ENCODE data around the gene POLE2.
A peak's percentile ranks its signal among the peaks of the same experiment; 100 is the strongest.
"Not testable (repeated sequence)": the region's sequence is repeated elsewhere in the genome, so short reads cannot be mapped to it uniquely, and the experiment has no call there.

Gene POLE2

DNA sequence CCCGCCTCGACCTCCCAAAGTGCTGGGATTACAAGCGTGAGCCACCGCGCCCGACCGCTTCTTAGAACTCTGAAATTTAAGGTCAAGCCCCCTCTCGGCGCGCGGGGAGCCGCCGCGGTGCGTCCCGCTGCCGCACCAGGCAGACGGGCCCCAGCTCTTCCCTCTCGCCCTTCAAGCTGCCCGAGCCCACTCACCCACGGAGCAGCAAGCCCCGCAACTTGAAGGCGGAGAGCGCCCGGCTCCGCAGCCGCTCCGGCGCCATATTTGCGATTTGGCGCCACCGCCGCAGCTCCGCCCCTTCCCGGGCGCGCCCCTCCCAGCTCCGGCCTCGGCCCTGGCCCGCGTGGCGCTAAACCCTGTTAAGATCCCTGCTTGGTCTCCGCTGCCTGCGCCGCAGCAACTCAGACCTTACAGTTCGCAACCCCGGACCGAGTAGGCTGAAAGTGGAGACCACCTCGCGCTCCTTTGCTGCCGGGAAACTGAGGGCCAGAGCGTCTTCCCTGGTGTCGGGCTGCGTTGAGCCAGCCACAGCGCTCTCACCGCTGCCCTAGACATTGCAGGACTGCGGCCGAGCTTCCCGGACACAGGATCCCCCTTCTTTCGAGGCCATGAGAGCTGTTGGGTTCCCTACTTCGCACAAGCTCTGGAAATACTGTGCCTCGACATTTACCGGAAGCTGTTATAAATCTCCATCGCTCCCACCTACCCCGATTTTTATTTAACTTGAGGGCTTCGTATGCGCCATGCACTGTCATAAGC is at the start of gene POLE2:
Gene POLE2 (minus strand): TSS at position 273 of the 759 bp plus-strand sequence. CDS start 11 bp downstream, at position 262.
- DNase-seq = peak; percentile 91

DNA sequence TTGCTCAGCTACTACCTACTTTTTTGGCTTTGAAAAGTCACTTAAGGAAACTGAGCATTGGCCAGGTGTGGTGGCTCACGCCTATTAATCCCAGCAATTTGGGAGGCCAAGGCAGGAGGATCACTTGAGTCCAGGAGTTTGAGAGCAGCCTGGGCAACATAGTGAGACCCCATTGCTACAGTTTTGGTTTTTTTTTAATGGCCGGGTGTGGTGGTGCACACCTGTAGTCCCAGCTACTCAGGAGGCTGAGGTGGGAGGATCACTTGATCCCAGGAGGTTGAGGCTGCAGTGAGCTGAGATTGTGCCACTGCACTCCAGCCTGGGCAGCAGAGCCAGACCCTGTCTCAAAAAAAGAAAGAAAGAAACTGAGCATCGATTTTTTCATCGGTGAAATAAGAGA is 47.7 kb upstream of the POLE2 start:
- not testable (repeated sequence) for DNase-seq

DNA sequence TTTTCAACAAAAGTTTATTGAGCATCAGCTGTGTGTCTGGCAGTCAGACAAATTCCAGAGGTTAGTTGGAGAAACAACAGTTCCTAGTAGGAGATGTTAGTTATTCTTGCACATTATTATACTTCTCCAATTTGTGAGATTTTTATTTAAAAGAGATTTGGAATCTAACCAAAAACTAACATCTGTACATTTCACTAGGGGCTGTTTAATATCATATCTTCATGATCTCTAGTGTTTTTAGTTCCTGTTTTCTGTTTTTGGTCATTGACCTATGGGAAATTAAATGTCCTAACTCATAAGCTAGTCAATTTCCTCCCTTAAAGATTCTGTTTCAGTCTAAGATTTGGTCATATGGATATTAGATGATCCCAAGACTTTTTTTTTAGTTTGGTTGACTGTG is 45.8 kb upstream of the POLE2 start:
- no peak for DNase-seq

DNA sequence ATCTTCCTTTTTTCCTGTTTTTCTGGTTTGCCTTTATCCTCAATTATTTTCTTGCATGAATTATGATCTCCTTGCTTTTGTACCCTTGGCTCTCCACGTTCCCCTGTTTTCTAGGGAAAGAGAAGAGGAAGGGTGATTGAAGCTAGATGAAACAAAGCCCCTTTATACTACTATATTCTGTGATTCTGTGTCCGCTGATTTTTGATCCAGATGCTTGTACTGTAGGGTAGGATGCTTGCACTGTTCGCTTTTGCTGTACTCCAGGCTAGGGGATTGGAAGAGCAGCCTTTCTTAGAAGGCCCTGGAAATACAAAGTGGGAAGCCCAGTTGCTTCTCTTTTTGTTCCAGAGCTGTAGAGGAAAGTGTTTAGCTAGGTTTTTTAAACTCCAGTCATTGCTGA is 44.9 kb upstream of the POLE2 start:
- no peak for DNase-seq

GRCh38 chr14:49727171-49727570 is 39.2 kb upstream of the POLE2 start:
- no peak for DNase-seq

DNA sequence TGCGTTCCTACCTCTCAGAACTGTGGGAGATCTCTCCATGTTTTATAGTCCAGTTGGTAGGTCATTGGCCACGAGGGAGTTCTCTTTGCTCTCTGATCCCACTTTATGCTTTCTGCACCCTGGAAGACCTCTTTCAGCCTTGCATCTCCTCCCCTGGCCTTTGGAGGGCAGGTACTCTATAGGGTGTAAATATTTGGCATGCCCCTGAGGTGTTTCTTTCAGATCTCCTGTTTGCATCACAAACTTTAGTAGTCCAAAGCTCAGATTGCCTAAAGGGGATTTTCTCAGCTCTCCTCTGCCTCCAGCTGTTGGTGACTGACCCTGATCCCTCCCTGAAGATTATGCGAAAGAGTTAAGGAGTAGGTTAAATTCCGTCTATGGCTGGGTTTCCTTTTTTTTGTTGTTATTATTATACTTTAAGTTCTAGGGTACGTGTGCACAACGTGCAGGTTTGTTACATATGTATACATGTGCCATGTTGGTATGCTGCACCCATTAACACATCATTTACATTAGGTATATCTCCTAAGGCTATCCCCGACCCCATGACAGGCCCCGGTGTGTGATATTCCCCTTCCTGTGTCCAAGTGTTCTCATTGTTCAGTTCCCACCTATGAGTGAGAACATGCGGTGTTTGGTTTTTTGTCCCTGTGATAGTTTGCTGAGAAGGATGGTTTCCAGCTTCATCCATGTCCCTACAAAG is 33.9 kb upstream of the POLE2 start:
- DNase-seq = not testable (repeated sequence)

GRCh38 chr14:49720744-49721143 is 32.7 kb upstream of the POLE2 start:
- DNase-seq = no peak

- DNase-seq = not testable (repeated sequence)
Observed at GRCh38 chr14:49710993-49711392, 23.0 kb upstream of the POLE2 start.

DNA sequence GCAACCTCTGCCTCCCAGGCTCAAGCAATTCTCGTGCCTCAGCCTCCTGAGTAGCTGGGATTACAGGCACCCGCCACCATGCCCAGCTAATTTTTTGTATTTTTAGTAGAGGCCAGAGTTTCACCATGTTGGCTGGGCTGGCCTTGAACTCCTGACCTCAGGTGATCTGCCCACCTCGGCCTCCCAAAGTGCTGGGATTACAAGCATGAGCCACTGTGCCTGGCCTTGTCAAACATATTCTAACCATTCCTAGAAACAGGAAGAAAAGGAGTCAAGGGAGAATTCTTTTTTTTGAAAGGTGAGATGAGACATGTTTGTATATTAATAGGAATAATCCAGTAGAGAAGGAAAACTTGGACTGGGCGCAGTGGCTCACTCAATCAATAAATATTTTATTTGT is 16.5 kb upstream of the POLE2 start:
- DNase-seq = not testable (repeated sequence)

DNA sequence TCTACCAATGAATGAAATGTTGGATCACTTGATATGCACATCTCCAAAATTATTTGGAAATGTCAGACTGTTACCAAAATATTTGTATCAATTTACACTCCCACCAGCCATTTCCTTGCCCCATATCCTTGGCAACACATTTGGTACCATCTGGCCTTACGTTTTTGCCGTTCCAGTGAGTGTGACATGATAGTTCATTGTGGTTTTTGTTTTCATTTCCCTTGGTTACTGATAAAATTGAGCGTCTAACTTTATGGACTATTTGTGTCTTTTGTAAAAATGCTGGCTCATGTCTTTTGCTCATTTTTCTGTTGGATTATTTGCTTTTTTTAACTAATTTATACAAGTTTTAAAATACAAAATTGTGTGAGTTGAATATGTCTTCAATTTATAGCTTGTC is 16.0 kb upstream of the POLE2 start:
- peak; percentile 13 for DNase-seq

DNA sequence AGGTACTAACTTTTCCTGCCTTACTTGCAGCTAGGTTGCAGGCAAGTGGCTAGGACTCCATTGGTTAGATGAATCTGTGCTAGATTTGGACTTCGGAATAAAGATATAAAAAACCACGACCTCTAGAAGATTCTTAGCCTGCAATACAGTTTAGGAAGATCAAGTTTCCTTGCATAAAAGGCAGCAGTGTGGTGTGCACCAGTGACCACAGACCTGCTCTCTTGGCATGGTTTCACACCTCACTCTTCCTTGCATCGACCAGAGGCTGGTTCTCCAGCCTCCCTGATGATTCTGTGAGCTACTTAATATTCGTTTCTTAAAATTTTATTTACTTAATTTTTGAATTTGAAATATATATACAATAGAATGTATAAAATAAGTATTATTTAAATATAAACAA is 14.7 kb upstream of the POLE2 start:
- DNase-seq = no peak

GRCh38 chr14:49693735-49694124 is 5.7 kb upstream of the POLE2 start:
- not testable (repeated sequence) for DNase-seq

DNA sequence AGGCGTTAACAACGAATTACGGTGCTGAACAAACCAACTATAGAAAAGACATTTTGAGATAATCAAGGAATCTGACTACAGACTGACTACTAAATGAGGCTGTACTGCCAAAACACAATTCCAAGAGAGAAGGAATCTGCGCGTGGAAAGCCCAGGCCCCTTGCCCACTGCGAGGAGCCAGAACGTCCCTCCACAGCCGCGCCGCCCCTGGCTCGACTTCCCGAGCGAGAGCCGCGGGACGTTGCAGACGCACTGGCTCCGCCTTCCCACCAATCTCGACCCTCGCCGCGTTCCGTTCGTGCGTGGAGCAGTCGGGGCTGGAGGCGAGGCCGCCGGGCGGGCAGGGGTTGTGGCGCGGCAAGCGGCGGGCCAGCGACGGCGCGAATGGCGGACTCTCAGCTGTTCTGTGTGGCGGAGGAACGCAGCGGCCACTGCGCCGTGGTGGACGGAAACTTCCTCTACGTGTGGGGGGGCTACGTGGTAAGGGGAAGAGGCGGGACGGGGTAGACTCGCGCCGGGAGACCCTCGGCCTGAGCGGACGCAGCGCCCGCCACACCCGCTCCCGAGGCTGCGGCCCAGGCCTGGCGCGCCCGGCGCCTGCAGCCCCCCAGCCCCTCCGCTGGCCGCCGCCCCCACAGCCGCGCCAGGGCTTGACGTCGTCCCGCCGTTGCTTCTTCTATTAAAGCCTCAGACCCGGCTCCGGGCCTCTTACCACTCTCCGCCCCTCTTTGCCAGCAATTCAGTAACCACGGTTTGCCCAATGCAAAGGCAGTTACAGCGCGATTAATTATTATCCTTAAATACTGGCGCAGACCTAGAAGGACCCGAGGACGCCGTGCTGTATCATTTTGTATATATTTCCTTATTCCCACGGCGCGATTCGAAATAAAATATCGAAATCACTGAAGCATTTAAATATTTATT is 5.1 kb upstream of the POLE2 start, which contains the start of gene KLHDC1:
Gene KLHDC1 (plus strand): TSS at position 310 of the 924 bp plus-strand sequence. CDS start 75 bp downstream, at position 385.
- DNase-seq = peak; percentile 88

DNA sequence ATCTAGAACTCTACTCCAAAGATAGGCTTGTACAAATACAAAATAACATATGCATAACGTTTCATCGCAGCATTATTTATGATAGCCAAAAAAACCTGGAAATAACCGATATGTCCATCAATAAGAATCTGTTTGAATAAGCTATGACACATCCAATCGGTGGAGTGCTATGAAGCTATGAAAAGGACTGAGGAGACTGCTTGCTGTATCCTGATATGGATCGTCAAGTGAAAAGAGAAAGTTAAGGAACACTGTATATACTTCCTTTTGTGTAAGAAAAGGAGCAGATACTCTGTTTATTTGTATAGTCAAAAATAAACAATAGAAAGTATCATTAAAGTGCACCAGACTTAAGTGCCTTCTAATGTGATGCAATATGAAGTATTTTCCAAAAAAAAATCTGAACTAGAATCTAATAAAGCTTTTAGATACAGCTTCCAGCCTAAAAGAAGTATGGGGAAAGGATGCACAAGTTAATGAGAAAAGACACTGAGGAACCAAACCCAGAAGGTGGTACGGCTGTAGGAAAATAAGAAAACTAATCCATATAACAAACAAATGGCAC is 4.3 kb upstream of the POLE2 start:
- no peak for DNase-seq

- DNase-seq = no peak
Observed at GRCh38 chr14:49691031-49691430, 3.0 kb upstream of the POLE2 start.

- DNase-seq = peak; percentile 46
Observed at GRCh38 chr14:49688701-49689030, 652 bp upstream of the POLE2 start.

GRCh38 chr14:49686425-49686824 is 1.6 kb downstream of the POLE2 start:
- no peak for DNase-seq

DNA sequence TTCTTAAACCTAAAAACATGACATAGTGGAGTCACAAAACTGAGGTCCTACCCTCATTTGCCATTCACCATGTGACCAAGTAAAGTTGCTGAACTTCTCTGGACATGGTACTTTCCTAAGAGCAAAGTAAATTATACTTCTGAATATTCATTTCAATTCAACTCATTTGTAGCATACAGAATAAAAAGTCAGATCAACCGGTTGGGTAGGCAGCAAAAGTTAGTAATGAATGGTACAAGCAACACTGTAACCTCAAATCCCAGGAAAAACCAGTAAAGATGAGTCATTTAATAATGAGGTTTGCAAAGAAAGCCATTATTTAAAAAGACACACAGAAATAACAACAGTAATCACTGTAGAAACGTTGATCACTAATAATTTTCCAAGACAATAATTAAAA is 8.7 kb downstream of the POLE2 start:
- no peak for DNase-seq

DNA sequence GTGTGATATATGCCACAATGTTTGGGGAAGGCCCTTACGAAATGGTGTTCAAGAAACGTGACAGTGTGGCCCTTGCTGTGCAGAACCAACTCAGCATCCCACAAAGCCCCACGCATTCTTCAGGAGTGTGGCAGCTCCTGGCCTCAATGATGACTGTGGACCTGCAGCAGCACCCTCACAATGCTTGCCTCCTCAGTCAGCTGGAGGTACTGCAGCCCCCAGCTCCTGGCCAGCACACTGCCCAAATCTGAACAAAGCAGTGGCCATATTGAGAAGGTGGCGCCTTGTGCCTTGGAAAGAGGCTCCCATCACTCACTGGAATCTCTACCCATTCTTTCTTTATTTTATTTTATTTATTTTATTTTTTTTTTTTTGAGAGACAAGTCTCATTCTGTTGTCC is 10.4 kb downstream of the POLE2 start:
- no peak for DNase-seq

GRCh38 chr14:49673586-49673985 is 14.4 kb downstream of the POLE2 start:
- DNase-seq = no peak

DNA sequence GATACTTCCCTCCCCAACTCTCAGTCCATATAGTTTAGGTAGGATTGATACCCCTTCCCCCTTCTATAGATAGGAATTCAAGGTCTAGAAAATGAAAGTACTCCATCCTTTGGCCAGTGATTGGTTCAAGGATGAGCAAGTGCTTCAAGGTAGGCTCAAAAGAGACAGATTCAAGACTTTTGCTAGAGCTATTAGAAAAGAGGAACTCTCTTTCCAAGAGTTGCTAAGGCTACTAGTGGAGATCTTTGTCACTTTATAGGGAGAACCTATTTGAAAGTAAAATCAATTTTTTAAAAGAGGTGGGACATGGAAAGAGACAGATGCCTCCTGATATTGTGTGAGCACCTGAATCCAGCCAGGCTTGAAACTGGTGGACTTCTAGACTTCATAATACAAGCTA is 17.5 kb downstream of the POLE2 start:
- no peak for DNase-seq

DNA sequence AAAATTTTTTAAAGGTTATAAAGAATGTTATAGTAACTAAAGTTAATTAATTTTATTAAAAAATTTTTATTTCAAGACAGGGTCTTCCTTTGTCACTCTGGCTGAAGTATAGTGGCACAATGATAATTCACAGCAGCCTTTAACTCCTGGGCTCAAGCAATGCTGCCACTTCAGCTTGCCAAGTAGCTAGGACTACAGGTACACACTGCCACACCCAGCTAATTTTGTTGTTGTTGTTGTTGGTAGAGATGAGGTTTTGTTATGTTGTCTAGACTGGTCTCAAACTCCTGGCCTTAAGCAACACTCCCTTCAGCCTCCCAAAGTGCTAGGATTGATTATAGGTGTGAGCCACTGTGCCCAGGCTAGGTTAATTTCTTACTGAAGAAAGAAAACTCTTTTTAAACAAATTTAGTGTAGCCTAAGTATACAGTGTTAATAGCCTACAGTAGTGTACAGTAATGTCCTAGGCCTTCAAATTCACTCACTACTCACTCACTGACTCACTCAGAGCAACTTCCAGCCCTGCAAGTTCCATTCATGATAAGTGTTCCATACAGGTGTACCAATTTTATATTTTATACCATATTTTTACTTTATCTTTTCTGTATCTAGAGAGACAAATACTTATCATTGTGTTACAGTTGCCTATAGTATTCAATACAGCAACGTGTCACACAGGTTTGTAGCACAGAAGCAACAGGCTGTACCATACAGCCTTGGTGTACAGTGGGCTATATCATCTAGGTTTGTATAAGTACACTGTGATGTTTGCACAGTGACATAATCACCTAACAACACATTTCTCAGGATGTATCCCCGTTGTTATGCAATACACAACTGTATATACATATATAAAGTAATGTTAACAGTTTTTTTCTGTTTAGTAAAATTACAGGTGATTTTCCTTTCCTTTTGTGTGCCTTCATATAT is 28.2 kb downstream of the POLE2 start:
- peak; percentile 26 for DNase-seq

All from NCI-H69 (cell line).